HFF-Myc (cell line): ENCODE data around the gene MOB1B.

Experiments used
- DNase-seq: peaks from one replicate; pipeline ENCODE4 v3.0.0-alpha.2; 2011; ENCODE audit warnings: low read depth; ENCODE audit errors: extremely low read depth
- H3K4me3 ChIP-seq: replicated peaks from 2 replicates; pipeline ENCODE4 v1.5.1; 2011; ENCODE audit warnings: low read depth, mild to moderate bottlenecking, control low read depth, low read length
- TF ChIP-seq, protein P1 (sequence below): IDR thresholded peaks from 2 replicates; pipeline ENCODE4 v1.5.1; 2012; ENCODE audit warnings: mild to moderate bottlenecking, low read depth, low read length, control low read depth; ENCODE audit errors: missing control alignments

MOB1B gene

DNA sequence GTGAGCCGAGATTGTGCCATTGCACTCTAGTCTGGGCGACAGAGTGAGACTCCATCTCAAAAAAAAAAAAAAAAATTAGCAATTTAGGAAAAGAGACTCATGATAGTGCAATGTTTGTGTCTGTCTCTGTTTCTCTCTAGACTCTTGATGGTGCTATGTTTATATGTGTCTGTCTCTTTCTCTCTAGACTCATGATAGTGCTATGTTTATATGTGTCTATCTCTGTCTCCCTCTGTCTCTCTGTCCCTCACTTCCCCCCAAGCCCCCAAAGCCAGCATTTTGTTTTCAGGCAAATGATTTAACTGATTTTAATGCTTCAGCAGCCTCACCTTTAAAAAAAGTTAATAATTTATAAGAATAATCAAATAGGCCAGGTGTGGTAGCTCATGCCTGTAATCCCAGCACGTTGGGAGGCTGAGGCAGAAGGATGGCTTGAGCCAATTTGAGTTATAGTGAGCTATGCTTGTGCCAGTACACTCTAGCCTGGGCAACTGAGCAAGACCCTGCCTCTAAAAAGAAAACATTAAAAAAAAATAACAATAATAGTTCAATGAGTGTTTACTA, 6.9 kb downstream of the MOB1B start:
- TF ChIP-seq, protein P1, sequence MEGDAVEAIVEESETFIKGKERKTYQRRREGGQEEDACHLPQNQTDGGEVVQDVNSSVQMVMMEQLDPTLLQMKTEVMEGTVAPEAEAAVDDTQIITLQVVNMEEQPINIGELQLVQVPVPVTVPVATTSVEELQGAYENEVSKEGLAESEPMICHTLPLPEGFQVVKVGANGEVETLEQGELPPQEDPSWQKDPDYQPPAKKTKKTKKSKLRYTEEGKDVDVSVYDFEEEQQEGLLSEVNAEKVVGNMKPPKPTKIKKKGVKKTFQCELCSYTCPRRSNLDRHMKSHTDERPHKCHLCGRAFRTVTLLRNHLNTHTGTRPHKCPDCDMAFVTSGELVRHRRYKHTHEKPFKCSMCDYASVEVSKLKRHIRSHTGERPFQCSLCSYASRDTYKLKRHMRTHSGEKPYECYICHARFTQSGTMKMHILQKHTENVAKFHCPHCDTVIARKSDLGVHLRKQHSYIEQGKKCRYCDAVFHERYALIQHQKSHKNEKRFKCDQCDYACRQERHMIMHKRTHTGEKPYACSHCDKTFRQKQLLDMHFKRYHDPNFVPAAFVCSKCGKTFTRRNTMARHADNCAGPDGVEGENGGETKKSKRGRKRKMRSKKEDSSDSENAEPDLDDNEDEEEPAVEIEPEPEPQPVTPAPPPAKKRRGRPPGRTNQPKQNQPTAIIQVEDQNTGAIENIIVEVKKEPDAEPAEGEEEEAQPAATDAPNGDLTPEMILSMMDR: no peak
- no peak for DNase-seq

DNA sequence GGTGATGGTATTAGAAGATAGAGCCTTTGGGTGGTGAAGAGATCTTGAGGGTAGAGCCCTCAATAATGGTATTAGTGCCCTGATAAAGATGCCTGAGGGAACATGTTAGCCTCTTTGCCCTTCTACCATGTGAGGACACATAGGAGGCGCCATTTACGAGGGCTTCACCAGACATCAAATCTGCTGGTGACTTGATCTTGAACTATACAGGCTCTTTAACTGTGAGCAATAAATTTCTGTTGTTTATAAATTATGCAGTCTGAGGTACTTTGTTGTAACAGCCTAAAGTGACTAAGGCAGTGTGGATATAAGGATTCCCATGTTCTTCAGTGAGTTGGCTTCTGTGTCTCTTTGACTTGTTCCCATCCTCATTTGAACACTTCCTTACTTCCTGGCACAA, 11.8 kb downstream of the MOB1B start:
- DNase-seq: no peak
- TF ChIP-seq, protein P1: no peak
- no peak overlapping the region for H3K4me3 ChIP-seq

More for the DNA sequence above, 6.9 kb downstream of the MOB1B start:
- no peak overlapping the region for H3K4me3 ChIP-seq

DNA sequence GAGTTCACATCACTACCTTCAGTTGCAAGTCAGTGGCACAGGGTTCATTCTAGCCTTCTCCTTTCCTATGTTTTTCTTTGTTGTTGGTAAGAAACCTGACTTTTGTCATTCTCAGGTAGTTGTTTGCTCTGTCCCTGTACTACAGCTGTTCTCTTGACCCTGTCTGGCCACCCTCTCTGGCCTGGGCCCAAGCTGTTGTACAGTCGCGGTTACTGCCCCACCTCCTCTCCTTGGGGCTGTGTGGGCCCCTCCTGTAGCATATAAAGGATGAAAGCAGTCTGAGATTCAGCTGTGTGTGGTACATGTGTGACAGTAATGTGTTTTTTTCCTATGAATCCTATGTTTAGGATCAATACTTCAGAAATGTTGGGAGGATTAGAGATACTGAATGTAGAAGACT, 12.5 kb downstream of the MOB1B start:
- DNase-seq: no peak
- TF ChIP-seq, protein P1: no peak
- no peak overlapping the region for H3K4me3 ChIP-seq

DNA sequence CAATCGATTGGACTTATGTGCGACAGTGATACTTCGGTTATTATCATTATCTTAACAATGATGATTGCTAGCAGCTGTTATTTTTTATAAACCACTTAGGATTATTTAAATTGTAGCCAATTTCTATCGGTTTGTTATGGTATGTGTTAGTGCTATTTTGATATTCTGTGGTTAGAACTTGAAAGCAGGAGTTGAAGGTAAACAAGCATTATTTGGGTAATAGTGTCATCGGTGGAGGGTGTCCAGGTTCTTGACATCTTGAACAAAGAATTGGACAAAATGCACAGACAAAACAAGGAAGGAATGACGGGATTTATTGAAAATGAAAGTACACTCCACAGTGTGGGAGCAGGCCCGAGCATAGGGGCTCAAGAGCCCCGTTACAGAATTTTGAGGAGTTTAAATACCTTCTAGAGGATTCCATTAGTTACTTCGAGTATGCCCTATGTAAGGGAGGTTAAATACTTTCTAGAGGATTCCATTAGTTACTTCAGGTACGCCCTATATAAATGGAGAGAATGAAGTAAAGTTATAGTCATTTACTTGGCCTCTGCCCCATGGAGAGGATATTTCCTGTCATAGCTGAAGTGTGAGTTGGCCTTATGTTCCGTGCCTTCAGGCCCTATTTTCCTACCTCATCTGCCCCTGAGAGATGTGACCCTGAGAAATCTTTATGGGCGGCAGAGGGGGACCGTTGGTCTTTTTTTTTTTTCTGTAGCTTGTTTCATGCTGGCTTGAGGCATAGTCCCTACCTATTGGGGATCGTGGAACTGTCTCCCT, 13.1 kb downstream of the MOB1B start:
- TF ChIP-seq, protein P1: no peak
- no peak for DNase-seq

DNA sequence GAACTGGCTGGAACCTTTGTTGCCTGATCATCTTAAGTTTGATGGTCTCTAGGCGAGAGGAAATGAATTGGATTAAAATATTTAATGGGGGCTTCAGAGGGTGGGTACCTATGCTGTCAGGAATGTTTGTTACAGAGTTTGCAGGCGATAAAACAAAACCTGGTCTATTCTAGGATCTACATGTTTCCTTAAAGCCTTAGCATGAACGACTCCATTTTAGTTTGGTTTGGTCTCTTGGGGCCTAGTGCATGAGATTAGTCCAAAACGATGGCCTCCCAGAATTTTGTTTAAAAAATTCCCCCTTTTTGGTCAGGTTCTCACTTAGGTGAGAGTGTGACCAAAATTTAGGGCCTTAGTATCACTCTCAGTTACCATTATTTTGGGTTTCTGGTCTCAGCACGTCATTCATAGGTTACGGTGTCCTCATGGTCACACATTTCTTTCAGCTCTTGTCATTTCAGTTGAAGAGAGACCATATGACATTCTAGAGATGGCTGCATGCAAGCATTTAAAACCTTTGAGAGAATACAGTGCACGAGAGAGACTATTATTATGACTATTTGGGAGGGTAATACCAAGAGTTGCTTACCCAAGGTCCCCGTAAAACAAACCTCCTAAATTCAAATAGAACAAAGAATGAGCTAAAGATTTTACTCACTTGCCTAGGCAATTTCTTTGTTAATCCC, 13.8 kb downstream of the MOB1B start:
- TF ChIP-seq, protein P1: no peak
- no peak overlapping the region for H3K4me3 ChIP-seq
- DNase-seq: no peak

More for the DNA sequence above, 13.1 kb downstream of the MOB1B start:
- H3K4me3 ChIP-seq: no peak overlapping the region

DNA sequence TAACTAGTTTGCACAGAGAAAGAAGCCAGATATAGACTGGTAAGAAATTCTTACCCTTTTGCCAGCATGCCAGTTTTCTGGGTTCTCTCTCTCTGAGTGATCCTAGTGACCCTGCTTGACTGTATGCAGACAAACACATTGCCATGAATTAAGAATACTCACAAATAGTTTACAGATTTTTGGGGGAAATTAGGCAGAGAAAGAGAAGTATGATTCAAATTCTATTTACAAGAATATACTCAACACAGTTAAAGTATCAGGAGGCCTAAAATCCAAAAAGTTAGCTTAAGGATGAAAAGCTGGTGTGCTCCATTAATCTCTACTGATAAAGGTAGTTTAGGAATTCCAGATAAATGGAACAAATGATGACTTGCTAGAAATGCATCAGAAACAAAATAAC, 18.4 kb downstream of the MOB1B start:
- TF ChIP-seq, protein P1: no peak
- DNase-seq: no peak
- H3K4me3 ChIP-seq: no peak overlapping the region
